SK-N-MC (cell line): Measurements from ENCODE around the gene TNFRSF21.

Source experiments
- DNase-seq: peaks from one replicate; pipeline ENCODE4 v3.0.0-alpha.2; 2011; ENCODE audit warnings: low read depth, low spot score
- H3K27ac ChIP-seq: fragments of 200-600 bp; sonication (generic); 2 replicates; pipeline ENCODE4 v1.5.1; 2016; ENCODE audit warnings: mixed run types
- H3K36me3 ChIP-seq: fragments of 200-600 bp; sonication (generic); 2 replicates; pipeline ENCODE4 v1.6.1; 2017; ENCODE audit warnings: antibody characterized with exemption, low read length, mixed read lengths; ENCODE audit not compliant: insufficient read depth
- H3K4me3 ChIP-seq: fragments of 200-600 bp; sonication (generic); 2 replicates; pipeline ENCODE4 v1.5.1; 2016
- H3K9ac ChIP-seq: fragments of 200-600 bp; sonication (generic); 2 replicates; pipeline ENCODE4 v1.8.0; 2017; ENCODE audit warnings: mixed run types, mixed read lengths; ENCODE audit not compliant: insufficient read length
- H3K9me3 ChIP-seq: fragments of 200-600 bp; sonication (generic); 2 replicates; pipeline ENCODE4 v1.6.1; 2017; ENCODE audit warnings: low read depth, mild to moderate bottlenecking, antibody characterized with exemption, low read length, moderate library complexity, mixed read lengths
- EZH2 ChIP-seq: fragments of 200-600 bp; sonication (generic); IDR thresholded peaks from one replicate; pipeline ENCODE4 v1.6.1; 2017; ENCODE audit warnings: antibody characterized with exemption
- FOXP2 ChIP-seq: optimal IDR thresholded peaks from 2 replicates; pipeline ENCODE3; 2011; ENCODE audit warnings: mild to moderate bottlenecking, moderate library complexity; ENCODE audit not compliant: insufficient read depth; ENCODE audit errors: extremely low read length, control extremely low read depth
- POLR2AphosphoS5 ChIP-seq: IDR thresholded peaks from 2 replicates; pipeline ENCODE4 v1.6.1; 2012; ENCODE audit warnings: mild to moderate bottlenecking, low read depth, low read length, borderline replicate concordance

The TNFRSF21 gene

GRCh38 chr6:47245745-47246371 is 63.8 kb downstream of the TNFRSF21 start:
- TF ChIP-seq POLR2AphosphoS5: no peak
- TF ChIP-seq EZH2: no peak
- TF ChIP-seq FOXP2: no peak
- DNase-seq: no peak
- H3K4me3 ChIP-seq: no peak overlapping the region
- H3K36me3 ChIP-seq: no peaks in the 10 kb centered on the region
- no peak overlapping the region for H3K9ac ChIP-seq
- H3K27ac ChIP-seq: no peak overlapping the region
- no peaks in the 10 kb centered on the region for H3K9me3 ChIP-seq

GRCh38 chr6:47242483-47243386 is 67.0 kb downstream of the TNFRSF21 start:
- no peaks in the 10 kb centered on the region for H3K9me3 ChIP-seq
- no peak overlapping the region for H3K27ac ChIP-seq
- no peaks in the 10 kb centered on the region for H3K36me3 ChIP-seq
- DNase-seq: no peak
- TF ChIP-seq FOXP2 (no peak), POLR2AphosphoS5 (no peak), EZH2 (no peak)
- H3K9ac ChIP-seq: no peak overlapping the region
- no peak overlapping the region for H3K4me3 ChIP-seq

GRCh38 chr6:47241742-47242482 is 67.8 kb downstream of the TNFRSF21 start:
- Histone ChIP-seq H3K36me3 (no peaks in the 10 kb centered on the region), H3K27ac (no peak overlapping the region)
- DNase-seq: no peak

GRCh38 chr6:47240277-47240890 is 69.3 kb downstream of the TNFRSF21 start:
- Histone ChIP-seq H3K9me3 (no peaks in the 10 kb centered on the region), H3K36me3 (no peaks in the 10 kb centered on the region), H3K4me3 (no peak overlapping the region), H3K27ac (no peak overlapping the region), H3K9ac (no peak overlapping the region)
- TF ChIP-seq FOXP2: no peak
- TF ChIP-seq POLR2AphosphoS5: no peak
- TF ChIP-seq EZH2: no peak
- no peak for DNase-seq

More at GRCh38 chr6:47241742-47242482, 67.8 kb downstream of the TNFRSF21 start:
- Histone ChIP-seq H3K9me3 (no peaks in the 10 kb centered on the region), H3K4me3 (no peak overlapping the region), H3K9ac (no peak overlapping the region)
- no peak for TF ChIP-seq FOXP2
- no peak for TF ChIP-seq POLR2AphosphoS5
- TF ChIP-seq EZH2: no peak

GRCh38 chr6:47239546-47239945 is 70.2 kb downstream of the TNFRSF21 start:
- TF ChIP-seq FOXP2 (no peak), EZH2 (no peak), POLR2AphosphoS5 (no peak)
- DNase-seq: no peak
- no peaks in the 10 kb centered on the region for H3K36me3 ChIP-seq

GRCh38 chr6:47238456-47238995 is 71.2 kb downstream of the TNFRSF21 start:
- H3K36me3 ChIP-seq: no peaks in the 10 kb centered on the region
- H3K27ac ChIP-seq: no peak overlapping the region
- H3K9me3 ChIP-seq: no peaks in the 10 kb centered on the region
- TF ChIP-seq FOXP2: no peak
- TF ChIP-seq POLR2AphosphoS5: no peak
- no peak for TF ChIP-seq EZH2
- no peak overlapping the region for H3K4me3 ChIP-seq
- DNase-seq: no peak
- H3K9ac ChIP-seq: no peak overlapping the region

More at GRCh38 chr6:47239546-47239945, 70.2 kb downstream of the TNFRSF21 start:
- Histone ChIP-seq H3K4me3 (no peak overlapping the region), H3K9me3 (no peaks in the 10 kb centered on the region), H3K27ac (no peak overlapping the region), H3K9ac (no peak overlapping the region)

- no peaks in the 10 kb centered on the region for H3K36me3 ChIP-seq
- no peak overlapping the region for H3K9ac ChIP-seq
- H3K9me3 ChIP-seq: no peaks in the 10 kb centered on the region
- TF ChIP-seq EZH2: no peak
- TF ChIP-seq FOXP2: no peak
- no peak for TF ChIP-seq POLR2AphosphoS5
- no peak overlapping the region for H3K27ac ChIP-seq
- no peak overlapping the region for H3K4me3 ChIP-seq
- no peak for DNase-seq
These were observed 72.5 kb downstream of the TNFRSF21 start for GRCh38 chr6:47237196-47237595.

- no peak overlapping the region for H3K27ac ChIP-seq
- no peaks in the 10 kb centered on the region for H3K36me3 ChIP-seq
- H3K9me3 ChIP-seq: no peaks in the 10 kb centered on the region
- DNase-seq: no peak
- no peak overlapping the region for H3K9ac ChIP-seq
- TF ChIP-seq POLR2AphosphoS5: no peak
- TF ChIP-seq EZH2: no peak
- no peak for TF ChIP-seq FOXP2
- no peak overlapping the region for H3K4me3 ChIP-seq
These were observed 73.5 kb downstream of the TNFRSF21 start for GRCh38 chr6:47235964-47236760.
